Measurements from ENCODE around the gene HEXIM2. TPM values are rescaled to one million over a fixed set of nuclear protein-coding genes. Genes with fewer than 3 reads are reported as not detected.

Gene HEXIM2
- total and polyA plus RNA-seq, 2 of the 13 experiments (the other 11 are each of a cell fraction or from before 2014, with no cell fraction given): 27.1 to 32.4 TPM

DNA sequence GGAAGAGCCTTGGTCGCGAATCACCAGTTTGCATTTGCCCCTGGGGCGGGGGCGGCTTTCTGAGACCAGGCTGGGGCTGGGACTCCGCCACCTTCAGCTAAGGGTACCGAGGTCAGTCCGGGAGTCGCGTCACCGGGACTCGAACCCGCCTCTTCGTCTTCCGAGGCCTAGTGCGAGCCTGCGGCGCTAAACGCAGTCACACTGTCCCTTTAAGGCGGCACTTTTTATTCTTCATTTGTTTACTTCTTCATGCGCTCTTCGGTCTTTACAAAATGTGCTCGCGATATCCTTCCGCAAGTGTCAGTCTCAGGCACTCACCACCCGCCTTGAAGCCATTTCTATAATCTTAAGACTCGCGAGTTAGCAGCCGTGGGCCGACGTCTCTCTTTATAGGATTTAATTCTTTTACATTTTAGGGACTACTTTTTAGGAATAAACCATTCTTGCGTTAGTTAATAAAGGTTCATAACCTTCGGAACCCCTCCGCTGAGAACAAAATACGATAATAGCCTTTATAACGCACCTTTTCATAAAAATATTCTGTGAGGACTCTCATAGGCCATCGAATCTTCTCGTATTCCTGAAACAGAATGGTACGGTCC, 14.0 kb upstream of the HEXIM2 start (continued):
- TF ChIP-seq NCOR1 (IDR thresholded peaks at IDR 0.05; ENCODE audit: borderline replicate concordance, low read length): peak; percentile 88; the same call in 1 of the 2 replicates
- peak; percentile 73; the same call in 1 of the 2 replicates for TF ChIP-seq ZSCAN30 (CRISPR knock-in tag; IDR thresholded peaks at IDR 0.05)
- TF ChIP-seq ZNF572 (CRISPR knock-in tag; IDR thresholded peaks at IDR 0.05): no peak
- TF ChIP-seq MAFK (conservative IDR thresholded peaks at IDR 0.05 in 1 of 2, IDR thresholded peaks at IDR 0.05 in 1 of 2; ENCODE audit: low read length in 2 of 2): no peak
- TF ChIP-seq SIX4 (CRISPR knock-in tag; IDR thresholded peaks at IDR 0.05): no peak
- peak; percentile 46; the same call in 1 of the 2 replicates for TF ChIP-seq ZNF670 (CRISPR knock-in tag; IDR thresholded peaks at IDR 0.05; ENCODE audit: borderline replicate concordance)
- TF ChIP-seq, protein P1, sequence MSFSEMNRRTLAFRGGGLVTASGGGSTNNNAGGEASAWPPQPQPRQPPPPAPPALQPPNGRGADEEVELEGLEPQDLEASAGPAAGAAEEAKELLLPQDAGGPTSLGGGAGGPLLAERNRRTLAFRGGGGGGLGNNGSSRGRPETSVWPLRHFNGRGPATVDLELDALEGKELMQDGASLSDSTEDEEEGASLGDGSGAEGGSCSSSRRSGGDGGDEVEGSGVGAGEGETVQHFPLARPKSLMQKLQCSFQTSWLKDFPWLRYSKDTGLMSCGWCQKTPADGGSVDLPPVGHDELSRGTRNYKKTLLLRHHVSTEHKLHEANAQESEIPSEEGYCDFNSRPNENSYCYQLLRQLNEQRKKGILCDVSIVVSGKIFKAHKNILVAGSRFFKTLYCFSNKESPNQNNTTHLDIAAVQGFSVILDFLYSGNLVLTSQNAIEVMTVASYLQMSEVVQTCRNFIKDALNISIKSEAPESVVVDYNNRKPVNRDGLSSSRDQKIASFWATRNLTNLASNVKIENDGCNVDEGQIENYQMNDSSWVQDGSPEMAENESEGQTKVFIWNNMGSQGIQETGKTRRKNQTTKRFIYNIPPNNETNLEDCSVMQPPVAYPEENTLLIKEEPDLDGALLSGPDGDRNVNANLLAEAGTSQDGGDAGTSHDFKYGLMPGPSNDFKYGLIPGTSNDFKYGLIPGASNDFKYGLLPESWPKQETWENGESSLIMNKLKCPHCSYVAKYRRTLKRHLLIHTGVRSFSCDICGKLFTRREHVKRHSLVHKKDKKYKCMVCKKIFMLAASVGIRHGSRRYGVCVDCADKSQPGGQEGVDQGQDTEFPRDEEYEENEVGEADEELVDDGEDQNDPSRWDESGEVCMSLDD (CRISPR knock-in tag; IDR thresholded peaks at IDR 0.05; ENCODE audit: borderline replicate concordance): no peak; the same call in 1 of the 2 replicates
- TF ChIP-seq SKI (IDR thresholded peaks at IDR 0.05; ENCODE audit: partially characterized antibody): peak; percentile 70
- TF ChIP-seq MBNL3 (CRISPR knock-in tag; conservative IDR thresholded peaks at IDR 0.05): peak; percentile 94; the same call in 1 of the 2 replicates
- TF ChIP-seq ZBTB25 (CRISPR knock-in tag; IDR thresholded peaks at IDR 0.05): no peak; the same call in 1 of the 2 replicates
- no peak for TF ChIP-seq ZNF550 (CRISPR knock-in tag; IDR thresholded peaks at IDR 0.05; ENCODE audit: borderline replicate concordance)
- peak; percentile 78 for TF ChIP-seq ZEB1 (IDR thresholded peaks at IDR 0.05; ENCODE audit: insufficient replicate concordance, low read depth)
- TF ChIP-seq, protein P2, sequence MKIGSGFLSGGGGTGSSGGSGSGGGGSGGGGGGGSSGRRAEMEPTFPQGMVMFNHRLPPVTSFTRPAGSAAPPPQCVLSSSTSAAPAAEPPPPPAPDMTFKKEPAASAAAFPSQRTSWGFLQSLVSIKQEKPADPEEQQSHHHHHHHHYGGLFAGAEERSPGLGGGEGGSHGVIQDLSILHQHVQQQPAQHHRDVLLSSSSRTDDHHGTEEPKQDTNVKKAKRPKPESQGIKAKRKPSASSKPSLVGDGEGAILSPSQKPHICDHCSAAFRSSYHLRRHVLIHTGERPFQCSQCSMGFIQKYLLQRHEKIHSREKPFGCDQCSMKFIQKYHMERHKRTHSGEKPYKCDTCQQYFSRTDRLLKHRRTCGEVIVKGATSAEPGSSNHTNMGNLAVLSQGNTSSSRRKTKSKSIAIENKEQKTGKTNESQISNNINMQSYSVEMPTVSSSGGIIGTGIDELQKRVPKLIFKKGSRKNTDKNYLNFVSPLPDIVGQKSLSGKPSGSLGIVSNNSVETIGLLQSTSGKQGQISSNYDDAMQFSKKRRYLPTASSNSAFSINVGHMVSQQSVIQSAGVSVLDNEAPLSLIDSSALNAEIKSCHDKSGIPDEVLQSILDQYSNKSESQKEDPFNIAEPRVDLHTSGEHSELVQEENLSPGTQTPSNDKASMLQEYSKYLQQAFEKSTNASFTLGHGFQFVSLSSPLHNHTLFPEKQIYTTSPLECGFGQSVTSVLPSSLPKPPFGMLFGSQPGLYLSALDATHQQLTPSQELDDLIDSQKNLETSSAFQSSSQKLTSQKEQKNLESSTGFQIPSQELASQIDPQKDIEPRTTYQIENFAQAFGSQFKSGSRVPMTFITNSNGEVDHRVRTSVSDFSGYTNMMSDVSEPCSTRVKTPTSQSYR (CRISPR knock-in tag; IDR thresholded peaks at IDR 0.05; ENCODE audit: borderline replicate concordance): no peak
- TF ChIP-seq MED13 (CRISPR knock-in tag; IDR thresholded peaks at IDR 0.05): no peak; the same call in 1 of the 2 replicates
- TF ChIP-seq ESRRA (CRISPR knock-in tag; IDR thresholded peaks at IDR 0.05; ENCODE audit: low read depth): no peak
- TF ChIP-seq ZNF782 (CRISPR knock-in tag; IDR thresholded peaks at IDR 0.05; ENCODE audit: borderline replicate concordance): peak; percentile 1; the same call in 1 of the 2 replicates
- peak; percentile 5; the same call in 1 of the 2 replicates for TF ChIP-seq ZNF124 (CRISPR knock-in tag; IDR thresholded peaks at IDR 0.05)
- no peak for TF ChIP-seq ZNF484 (CRISPR knock-in tag; IDR thresholded peaks at IDR 0.05; ENCODE audit: borderline replicate concordance, low read depth)
- TF ChIP-seq, protein P3, sequence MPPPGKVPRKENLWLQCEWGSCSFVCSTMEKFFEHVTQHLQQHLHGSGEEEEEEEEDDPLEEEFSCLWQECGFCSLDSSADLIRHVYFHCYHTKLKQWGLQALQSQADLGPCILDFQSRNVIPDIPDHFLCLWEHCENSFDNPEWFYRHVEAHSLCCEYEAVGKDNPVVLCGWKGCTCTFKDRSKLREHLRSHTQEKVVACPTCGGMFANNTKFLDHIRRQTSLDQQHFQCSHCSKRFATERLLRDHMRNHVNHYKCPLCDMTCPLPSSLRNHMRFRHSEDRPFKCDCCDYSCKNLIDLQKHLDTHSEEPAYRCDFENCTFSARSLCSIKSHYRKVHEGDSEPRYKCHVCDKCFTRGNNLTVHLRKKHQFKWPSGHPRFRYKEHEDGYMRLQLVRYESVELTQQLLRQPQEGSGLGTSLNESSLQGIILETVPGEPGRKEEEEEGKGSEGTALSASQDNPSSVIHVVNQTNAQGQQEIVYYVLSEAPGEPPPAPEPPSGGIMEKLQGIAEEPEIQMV (CRISPR knock-in tag; IDR thresholded peaks at IDR 0.05; ENCODE audit: low read depth): no peak
- TF ChIP-seq ZFP36 (IDR thresholded peaks at IDR 0.05; ENCODE audit: borderline replicate concordance, low read depth, low read length, partially characterized antibody): no peak
